T-helper 2 cell treated with Interferon-gamma antibody and Interleukin-4, amounts not matched to agents 5 μg/mL and 100 μg/mL, for 36 hours (primary cell): Measurements from ENCODE around the gene KCNC4.

ENCODE experiments used
- DNase-seq: peaks from one replicate; pipeline ENCODE4 v3.0.0; 2021; ENCODE audit warnings: low spot score
- H3K27ac Mint-ChIP-seq: one replicate; pipeline ENCODE4 v1.8.0; 2021; ENCODE audit warnings: mild to moderate bottlenecking, mixed read lengths
- H3K27me3 Mint-ChIP-seq: one replicate; pipeline ENCODE4 v1.8.0; 2021; ENCODE audit warnings: low read depth, mixed read lengths
- H3K36me3 Mint-ChIP-seq: one replicate; pipeline ENCODE4 v1.8.0; 2021; ENCODE audit warnings: low read depth, mixed read lengths
- H3K4me1 Mint-ChIP-seq: one replicate; pipeline ENCODE4 v1.8.0; 2021; ENCODE audit warnings: low read depth, mixed read lengths
- H3K4me3 Mint-ChIP-seq: one replicate; pipeline ENCODE4 v1.8.0; 2022; ENCODE audit warnings: mild to moderate bottlenecking, moderate library complexity, mixed read lengths
- H3K9me3 Mint-ChIP-seq: one replicate; pipeline ENCODE4 v1.8.0; 2021; ENCODE audit warnings: mixed read lengths

The KCNC4 gene

DNA sequence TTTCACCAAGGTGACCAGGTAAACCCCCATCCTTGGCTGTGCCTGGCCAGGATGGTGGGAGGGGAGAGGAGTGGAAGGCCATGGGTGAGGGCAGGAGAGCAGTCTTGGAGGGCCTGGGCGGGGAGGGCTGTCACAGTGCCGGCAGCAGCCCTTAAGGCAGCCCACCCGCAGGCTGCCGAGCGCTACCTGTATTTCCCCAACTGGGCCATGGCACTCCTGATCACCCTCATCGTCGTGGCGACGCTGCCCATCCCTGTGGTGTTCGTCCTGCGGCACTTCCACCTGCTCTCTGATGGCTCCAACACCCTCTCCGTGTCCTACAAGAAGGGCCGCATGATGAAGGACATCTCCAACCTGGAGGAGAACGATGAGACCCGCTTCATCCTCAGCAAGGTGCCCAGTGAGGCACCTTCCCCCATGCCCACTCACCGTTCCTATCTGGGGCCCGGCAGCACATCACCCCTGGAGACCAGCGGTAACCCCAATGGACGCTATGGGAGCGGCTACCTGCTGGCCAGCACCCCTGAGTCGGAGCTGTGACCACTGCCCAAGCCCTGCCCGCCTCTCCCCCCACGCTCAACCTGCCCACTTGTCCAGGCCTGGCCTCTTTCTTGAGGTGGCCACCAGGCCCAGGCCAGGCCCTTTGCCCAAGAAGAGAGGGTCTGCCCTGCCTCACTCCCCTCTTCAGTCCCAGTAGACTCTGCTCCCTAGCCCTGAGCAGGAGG, 12.0 kb upstream of the KCNC4 start:
- no peaks in the 10 kb centered on the region for H3K27me3 Mint-ChIP-seq
- no peaks in the 10 kb centered on the region for H3K36me3 Mint-ChIP-seq
- no peak overlapping the region for H3K4me3 Mint-ChIP-seq
- no peak for DNase-seq
- no peaks in the 10 kb centered on the region for H3K9me3 Mint-ChIP-seq
- peaks cover 4% of the 10 kb centered on the region for H3K4me1 Mint-ChIP-seq
- no peak overlapping the region for H3K27ac Mint-ChIP-seq

DNA sequence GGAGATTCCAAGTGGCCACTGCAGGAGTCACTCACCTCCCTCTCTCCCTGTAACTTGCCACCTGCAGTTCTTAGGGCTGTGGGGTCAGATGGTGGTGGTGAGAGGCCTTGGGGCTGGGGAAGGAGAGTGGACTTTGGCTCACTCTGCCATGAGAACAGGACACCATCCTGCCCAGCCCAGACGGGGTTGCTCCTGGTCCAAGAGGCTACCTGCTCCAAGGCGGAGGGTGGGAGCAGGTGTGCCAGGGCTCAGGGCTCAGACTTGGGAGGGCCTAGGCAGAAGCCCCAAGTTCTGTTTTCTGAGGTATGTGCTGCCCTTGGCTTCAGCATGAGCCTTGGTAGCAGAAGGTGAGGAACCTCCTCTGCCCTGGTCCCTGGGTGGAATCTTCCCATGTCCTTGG, 11.4 kb upstream of the KCNC4 start:
- H3K36me3 Mint-ChIP-seq = no peaks in the 10 kb centered on the region
- no peak for DNase-seq
- peaks cover 9% of the 10 kb centered on the region for H3K4me1 Mint-ChIP-seq
- no peaks in the 10 kb centered on the region for H3K27me3 Mint-ChIP-seq
- H3K27ac Mint-ChIP-seq = no peak overlapping the region
- H3K9me3 Mint-ChIP-seq = no peaks in the 10 kb centered on the region
- H3K4me3 Mint-ChIP-seq = no peak overlapping the region

DNA sequence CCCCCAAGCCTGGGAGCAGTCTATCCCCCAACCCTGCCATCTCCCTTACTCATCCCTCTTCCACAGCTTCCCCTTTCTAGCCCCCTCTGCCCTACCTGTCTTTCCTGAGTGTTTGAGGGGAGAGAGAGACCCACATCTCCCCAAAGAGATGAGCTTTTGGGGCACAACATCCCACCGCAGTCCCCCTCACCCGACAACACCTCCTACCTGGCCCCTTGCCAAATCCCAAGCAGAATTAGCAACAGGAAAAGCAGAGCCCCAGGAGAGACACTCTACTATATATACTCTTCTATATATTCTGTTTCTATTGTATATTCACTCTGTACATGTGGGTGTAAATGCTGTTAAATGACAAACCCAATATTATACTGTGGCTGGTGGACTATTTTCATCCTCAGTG, 9.9 kb upstream of the KCNC4 start:
- H3K27me3 Mint-ChIP-seq = no peaks in the 10 kb centered on the region
- no peak overlapping the region for H3K27ac Mint-ChIP-seq
- H3K9me3 Mint-ChIP-seq = no peaks in the 10 kb centered on the region
- H3K4me3 Mint-ChIP-seq = no peak overlapping the region
- H3K36me3 Mint-ChIP-seq = no peaks in the 10 kb centered on the region
- DNase-seq = no peak
- peaks cover 9% of the 10 kb centered on the region for H3K4me1 Mint-ChIP-seq

DNA sequence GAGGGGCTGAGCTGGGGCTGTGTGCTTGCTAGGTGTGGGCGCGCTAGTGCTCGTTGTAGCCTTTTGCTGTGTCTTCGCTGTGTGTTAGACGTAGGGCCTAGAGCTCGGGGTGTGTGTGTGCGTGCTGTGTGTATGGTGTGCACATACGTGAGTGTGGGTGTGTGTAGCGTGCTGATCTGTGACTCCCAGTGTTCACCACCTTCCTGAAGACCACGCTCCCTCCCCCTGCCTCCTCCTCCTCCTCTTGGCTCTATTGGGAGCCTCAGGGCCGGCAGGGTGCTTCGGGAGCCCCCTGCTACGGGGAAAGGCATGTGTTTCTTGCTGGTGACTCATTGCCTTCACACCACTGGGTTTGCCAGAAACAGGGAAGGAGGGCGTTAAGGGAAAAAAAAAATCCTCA, 9.4 kb upstream of the KCNC4 start:
- no peak for DNase-seq
- no peak overlapping the region for H3K4me3 Mint-ChIP-seq
- no peaks in the 10 kb centered on the region for H3K9me3 Mint-ChIP-seq
- H3K4me1 Mint-ChIP-seq = peaks cover 9% of the 10 kb centered on the region
- H3K27ac Mint-ChIP-seq = no peak overlapping the region
- no peaks in the 10 kb centered on the region for H3K36me3 Mint-ChIP-seq
- H3K27me3 Mint-ChIP-seq = no peaks in the 10 kb centered on the region

- Mint-ChIP-seq H3K36me3 (no peaks in the 10 kb centered on the region), H3K27me3 (no peaks in the 10 kb centered on the region), H3K4me1 (peaks cover 9% of the 10 kb centered on the region), H3K4me3 (no peak overlapping the region), H3K9me3 (no peaks in the 10 kb centered on the region), H3K27ac (no peak overlapping the region)
- DNase-seq = no peak
Observed at GRCh38 chr1:110201157-110201825, 8.8 kb upstream of the KCNC4 start.

DNA sequence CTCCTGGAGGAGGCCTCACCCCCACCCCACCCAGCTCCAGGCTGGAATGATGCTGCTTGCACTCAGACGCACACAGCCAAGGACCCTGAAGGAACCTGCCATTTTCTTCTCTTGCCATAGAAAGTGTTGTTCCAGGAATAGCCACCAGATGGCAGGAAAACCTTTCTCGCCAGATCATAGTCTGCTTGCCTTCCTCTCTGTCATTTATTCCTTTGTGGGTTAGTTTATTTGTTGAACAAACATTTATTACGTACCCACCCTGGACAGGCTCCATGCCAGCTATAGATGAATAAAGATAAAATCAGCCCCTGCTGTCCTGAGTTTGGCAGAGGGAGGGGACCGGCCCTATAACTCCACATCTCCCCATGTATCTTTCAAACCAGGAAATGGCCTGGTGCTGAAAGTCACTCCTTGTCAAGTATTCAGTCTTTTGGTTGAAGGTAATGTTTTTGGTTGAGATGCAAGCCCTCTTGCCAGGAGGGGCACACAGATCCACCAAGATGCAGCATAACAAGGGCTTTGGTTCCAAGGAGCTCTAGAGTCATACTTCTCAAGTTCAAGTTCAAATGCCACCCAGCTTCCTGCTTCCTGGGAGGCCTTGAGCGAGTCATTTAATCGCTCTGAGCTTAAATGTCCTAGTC, 7.0 kb upstream of the KCNC4 start:
- Mint-ChIP-seq H3K9me3 (no peaks in the 10 kb centered on the region), H3K36me3 (no peaks in the 10 kb centered on the region), H3K27ac (peak overlapping the region; percentile 78)

DNA sequence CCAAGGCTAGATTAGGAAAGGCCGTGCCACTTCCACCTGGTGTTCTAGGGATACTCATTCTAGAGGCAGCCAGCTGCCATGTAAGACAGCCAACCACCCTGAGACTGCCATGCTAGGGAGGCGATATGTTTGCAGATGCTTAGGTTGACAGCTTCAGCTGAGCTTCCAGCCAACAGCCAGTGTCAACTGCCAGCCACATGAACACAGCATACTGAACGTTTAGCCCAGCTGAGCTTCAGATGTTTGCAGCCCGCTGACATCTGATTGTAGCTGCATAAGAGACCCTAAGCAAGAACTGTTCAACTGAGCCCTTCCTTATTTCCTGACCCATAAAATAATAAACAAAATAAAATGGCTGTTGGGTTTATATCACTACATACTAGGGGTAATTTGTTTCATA, 5.0 kb upstream of the KCNC4 start:
- H3K9me3 Mint-ChIP-seq = no peaks in the 10 kb centered on the region

More for the DNA sequence above, 7.0 kb upstream of the KCNC4 start:
- H3K4me3 Mint-ChIP-seq = no peak overlapping the region
- peak; percentile 65 for DNase-seq
- H3K27me3 Mint-ChIP-seq = no peaks in the 10 kb centered on the region
- peaks cover 13% of the 10 kb centered on the region for H3K4me1 Mint-ChIP-seq

GRCh38 chr1:110205591-110206155, 4.4 kb upstream of the KCNC4 start:
- no peaks in the 10 kb centered on the region for H3K9me3 Mint-ChIP-seq
- peaks cover 24% of the 10 kb centered on the region for H3K4me1 Mint-ChIP-seq
- no peak overlapping the region for H3K4me3 Mint-ChIP-seq
- no peaks in the 10 kb centered on the region for H3K36me3 Mint-ChIP-seq
- no peaks in the 10 kb centered on the region for H3K27me3 Mint-ChIP-seq
- H3K27ac Mint-ChIP-seq = no peak overlapping the region
- no peak for DNase-seq

More for the DNA sequence above, 5.0 kb upstream of the KCNC4 start:
- Mint-ChIP-seq H3K36me3 (no peaks in the 10 kb centered on the region), H3K27ac (no peak overlapping the region), H3K27me3 (no peaks in the 10 kb centered on the region), H3K4me3 (no peak overlapping the region), H3K4me1 (peaks cover 24% of the 10 kb centered on the region)
- DNase-seq = no peak

GRCh38 chr1:110206261-110206920, 3.7 kb upstream of the KCNC4 start:
- no peak for DNase-seq
- Mint-ChIP-seq H3K4me1 (peaks cover 26% of the 10 kb centered on the region), H3K36me3 (no peaks in the 10 kb centered on the region), H3K27me3 (peaks cover 2% of the 10 kb centered on the region), H3K9me3 (no peaks in the 10 kb centered on the region), H3K4me3 (no peak overlapping the region), H3K27ac (no peak overlapping the region)

- peaks cover 3% of the 10 kb centered on the region for H3K36me3 Mint-ChIP-seq
- peak; percentile 60 for DNase-seq
- peaks cover 33% of the 10 kb centered on the region for H3K4me1 Mint-ChIP-seq
- H3K27me3 Mint-ChIP-seq = peaks cover 5% of the 10 kb centered on the region
- H3K4me3 Mint-ChIP-seq = no peak overlapping the region
- H3K27ac Mint-ChIP-seq = no peak overlapping the region
- no peaks in the 10 kb centered on the region for H3K9me3 Mint-ChIP-seq
Observed at GRCh38 chr1:110207831-110208230, 2.3 kb upstream of the KCNC4 start.

GRCh38 chr1:110208916-110209645, 1.0 kb upstream of the KCNC4 start:
- Mint-ChIP-seq H3K27me3 (peaks cover 6% of the 10 kb centered on the region), H3K4me1 (peaks cover 33% of the 10 kb centered on the region)

DNA sequence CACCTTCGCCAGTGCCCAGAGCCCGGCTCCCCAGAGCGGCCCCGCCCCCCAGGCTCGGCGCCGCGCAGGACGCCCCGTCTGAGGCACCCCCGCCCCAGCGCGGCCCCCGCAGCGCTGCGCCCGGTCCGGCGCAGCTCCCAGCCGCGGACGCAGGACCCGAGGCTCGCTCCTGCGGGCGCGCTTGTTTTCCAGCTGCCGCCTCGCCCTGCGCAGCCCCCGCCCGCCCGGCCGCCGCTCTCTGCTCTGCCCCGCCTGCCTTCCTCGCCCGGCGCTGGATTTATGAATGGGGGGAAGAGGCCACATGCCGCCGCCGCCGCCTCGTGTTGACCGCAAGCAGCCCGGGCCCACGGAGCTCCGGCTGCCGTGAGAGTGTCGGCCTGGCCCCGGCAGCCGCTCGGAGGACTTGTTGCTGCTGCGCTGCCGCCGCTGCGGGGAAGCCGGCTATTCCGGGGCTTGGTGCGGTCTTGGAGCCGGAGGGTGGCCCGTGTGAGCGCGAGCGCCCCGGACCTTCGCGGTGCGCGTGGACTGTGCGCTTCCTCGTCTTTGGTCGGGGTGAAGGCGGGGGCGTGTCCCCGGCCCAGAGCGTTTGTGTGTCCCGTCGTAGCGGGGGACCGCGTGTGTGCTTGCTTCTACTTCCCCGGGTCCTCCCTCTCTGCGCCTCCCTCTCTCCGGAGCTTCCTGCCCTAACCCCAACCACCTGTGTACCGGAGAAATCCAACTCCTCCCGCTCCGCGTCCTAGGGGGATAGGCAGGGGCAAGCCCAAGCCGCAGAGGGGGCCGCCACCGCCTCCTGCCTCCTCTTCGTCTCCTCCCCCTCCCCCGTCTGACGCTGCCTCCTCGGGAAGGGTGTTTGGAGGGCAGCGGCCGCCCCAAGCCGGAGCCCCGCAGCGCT, 736 bp downstream of the KCNC4 start:
- H3K36me3 Mint-ChIP-seq = peaks cover 3% of the 10 kb centered on the region
- peak; percentile 62 for DNase-seq
- H3K27ac Mint-ChIP-seq = peak overlapping the region; percentile 87
- H3K4me3 Mint-ChIP-seq = peak overlapping the region; percentile 88
- H3K27me3 Mint-ChIP-seq = peaks cover 6% of the 10 kb centered on the region
- H3K4me1 Mint-ChIP-seq = peaks cover 42% of the 10 kb centered on the region
- H3K9me3 Mint-ChIP-seq = no peaks in the 10 kb centered on the region

More at GRCh38 chr1:110208916-110209645, 1.0 kb upstream of the KCNC4 start:
- Mint-ChIP-seq H3K27ac (peak overlapping the region; percentile 94), H3K9me3 (no peaks in the 10 kb centered on the region), H3K4me3 (peak overlapping the region; percentile 83), H3K36me3 (peaks cover 3% of the 10 kb centered on the region)
- no peak for DNase-seq
